ENCODE measurements around the gene KLHL8.

DNA sequence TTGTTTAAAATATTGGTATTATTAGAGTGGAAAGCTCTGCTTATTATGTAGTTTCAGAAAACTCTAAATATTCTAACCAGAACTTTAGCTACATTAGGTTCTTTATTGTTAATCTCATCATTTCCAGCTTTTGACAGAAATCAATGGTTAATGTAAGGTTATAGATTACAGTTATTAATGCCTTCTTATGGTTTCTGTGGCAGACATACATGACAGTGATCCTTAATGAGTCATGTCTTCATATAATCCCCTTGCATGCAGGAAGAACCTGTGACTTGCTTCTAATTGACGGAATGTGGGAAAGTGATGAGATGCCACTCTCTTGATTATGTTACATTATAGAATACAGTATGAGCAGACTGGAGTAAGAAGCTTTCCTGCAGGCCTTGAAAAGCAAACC, 23.5 kb downstream of the KLHL8 start:
- TF ChIP-seq, protein P1, sequence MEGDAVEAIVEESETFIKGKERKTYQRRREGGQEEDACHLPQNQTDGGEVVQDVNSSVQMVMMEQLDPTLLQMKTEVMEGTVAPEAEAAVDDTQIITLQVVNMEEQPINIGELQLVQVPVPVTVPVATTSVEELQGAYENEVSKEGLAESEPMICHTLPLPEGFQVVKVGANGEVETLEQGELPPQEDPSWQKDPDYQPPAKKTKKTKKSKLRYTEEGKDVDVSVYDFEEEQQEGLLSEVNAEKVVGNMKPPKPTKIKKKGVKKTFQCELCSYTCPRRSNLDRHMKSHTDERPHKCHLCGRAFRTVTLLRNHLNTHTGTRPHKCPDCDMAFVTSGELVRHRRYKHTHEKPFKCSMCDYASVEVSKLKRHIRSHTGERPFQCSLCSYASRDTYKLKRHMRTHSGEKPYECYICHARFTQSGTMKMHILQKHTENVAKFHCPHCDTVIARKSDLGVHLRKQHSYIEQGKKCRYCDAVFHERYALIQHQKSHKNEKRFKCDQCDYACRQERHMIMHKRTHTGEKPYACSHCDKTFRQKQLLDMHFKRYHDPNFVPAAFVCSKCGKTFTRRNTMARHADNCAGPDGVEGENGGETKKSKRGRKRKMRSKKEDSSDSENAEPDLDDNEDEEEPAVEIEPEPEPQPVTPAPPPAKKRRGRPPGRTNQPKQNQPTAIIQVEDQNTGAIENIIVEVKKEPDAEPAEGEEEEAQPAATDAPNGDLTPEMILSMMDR (IDR thresholded peaks at IDR 0.05 in 2 of 3, conservative IDR thresholded peaks at IDR 0.05 in 1 of 3; ENCODE audit: borderline replicate concordance in 1 of 3, insufficient read depth in 1 of 3, low read depth in 2 of 3, low read length in 2 of 3): no peak
- TF ChIP-seq RAD21 (IDR thresholded peaks at IDR 0.05; ENCODE audit: low read depth) (no peak), FOSL1 (IDR thresholded peaks at IDR 0.05; ENCODE audit: low read depth) (no peak), POLR2AphosphoS5 (IDR thresholded peaks at IDR 0.05; ENCODE audit: low read depth, low read length) (no peak), EGR1 (IDR thresholded peaks at IDR 0.05; ENCODE audit: low read depth) (no peak), POLR2A (IDR thresholded peaks at IDR 0.05; ENCODE audit: borderline replicate concordance, extremely low read depth, insufficient read depth, insufficient read length) (no peak), EZH2 (IDR thresholded peaks at IDR 0.05) (no peak), ELF1 (IDR thresholded peaks at IDR 0.05; ENCODE audit: borderline replicate concordance, low read depth) (no peak)
- TF ChIP-seq, protein P2, sequence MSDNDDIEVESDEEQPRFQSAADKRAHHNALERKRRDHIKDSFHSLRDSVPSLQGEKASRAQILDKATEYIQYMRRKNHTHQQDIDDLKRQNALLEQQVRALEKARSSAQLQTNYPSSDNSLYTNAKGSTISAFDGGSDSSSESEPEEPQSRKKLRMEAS (IDR thresholded peaks at IDR 0.05): no peak
- TF ChIP-seq, protein P3, sequence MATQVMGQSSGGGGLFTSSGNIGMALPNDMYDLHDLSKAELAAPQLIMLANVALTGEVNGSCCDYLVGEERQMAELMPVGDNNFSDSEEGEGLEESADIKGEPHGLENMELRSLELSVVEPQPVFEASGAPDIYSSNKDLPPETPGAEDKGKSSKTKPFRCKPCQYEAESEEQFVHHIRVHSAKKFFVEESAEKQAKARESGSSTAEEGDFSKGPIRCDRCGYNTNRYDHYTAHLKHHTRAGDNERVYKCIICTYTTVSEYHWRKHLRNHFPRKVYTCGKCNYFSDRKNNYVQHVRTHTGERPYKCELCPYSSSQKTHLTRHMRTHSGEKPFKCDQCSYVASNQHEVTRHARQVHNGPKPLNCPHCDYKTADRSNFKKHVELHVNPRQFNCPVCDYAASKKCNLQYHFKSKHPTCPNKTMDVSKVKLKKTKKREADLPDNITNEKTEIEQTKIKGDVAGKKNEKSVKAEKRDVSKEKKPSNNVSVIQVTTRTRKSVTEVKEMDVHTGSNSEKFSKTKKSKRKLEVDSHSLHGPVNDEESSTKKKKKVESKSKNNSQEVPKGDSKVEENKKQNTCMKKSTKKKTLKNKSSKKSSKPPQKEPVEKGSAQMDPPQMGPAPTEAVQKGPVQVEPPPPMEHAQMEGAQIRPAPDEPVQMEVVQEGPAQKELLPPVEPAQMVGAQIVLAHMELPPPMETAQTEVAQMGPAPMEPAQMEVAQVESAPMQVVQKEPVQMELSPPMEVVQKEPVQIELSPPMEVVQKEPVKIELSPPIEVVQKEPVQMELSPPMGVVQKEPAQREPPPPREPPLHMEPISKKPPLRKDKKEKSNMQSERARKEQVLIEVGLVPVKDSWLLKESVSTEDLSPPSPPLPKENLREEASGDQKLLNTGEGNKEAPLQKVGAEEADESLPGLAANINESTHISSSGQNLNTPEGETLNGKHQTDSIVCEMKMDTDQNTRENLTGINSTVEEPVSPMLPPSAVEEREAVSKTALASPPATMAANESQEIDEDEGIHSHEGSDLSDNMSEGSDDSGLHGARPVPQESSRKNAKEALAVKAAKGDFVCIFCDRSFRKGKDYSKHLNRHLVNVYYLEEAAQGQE (IDR thresholded peaks at IDR 0.05; ENCODE audit: low read depth): no peak

Measured in HCT116 (cell line).